Activated CD4-positive, alpha-beta memory T cell treated with anti-CD3 and anti-CD28 coated beads, Interleukin-2, amount 10 ng/mL, durations not matched to agents 7 days and 5 days (primary cell): ENCODE measurements around the gene ITIH5. TPM values are rescaled to one million over a fixed set of nuclear protein-coding genes. Genes with fewer than 3 reads are reported as not detected.
"Not testable (repeated sequence)": the region's sequence is repeated elsewhere in the genome, so short reads cannot be mapped to it uniquely, and the experiment has no call there.

ENCODE experiments used
- CTCF ChIA-PET: fragments of 350-600 bp; sonication (Branson Sonifier 250); formaldehyde crosslinking; loops from one replicate; lab custom pipeline; 2021; ENCODE audit warnings: antibody characterized with exemption, inconsistent platforms; lab: Charles Lee
- POLR2A ChIA-PET: fragments of 350-600 bp; sonication (Branson Sonifier 250); formaldehyde crosslinking; loops from one replicate; lab custom pipeline; 2021; ENCODE audit warnings: antibody characterized with exemption; lab: Charles Lee
- DNase-seq: peaks from one replicate; pipeline ENCODE4 v3.0.0-alpha.2; 2020
- H3K27ac Mint-ChIP-seq: one replicate; pipeline ENCODE4 v1.8.0; 2021; ENCODE audit warnings: mild to moderate bottlenecking, mixed read lengths
- H3K27me3 Mint-ChIP-seq: one replicate; pipeline ENCODE4 v1.8.0; 2021; ENCODE audit warnings: mixed read lengths
- H3K36me3 Mint-ChIP-seq: one replicate; pipeline ENCODE4 v1.8.0; 2021; ENCODE audit warnings: low read depth, mixed read lengths
- H3K4me1 Mint-ChIP-seq: one replicate; pipeline ENCODE4 v1.8.0; 2021; ENCODE audit warnings: mixed read lengths
- H3K4me3 Mint-ChIP-seq: one replicate; pipeline ENCODE4 v1.8.0; 2021; ENCODE audit warnings: mild to moderate bottlenecking, mixed read lengths
- H3K9me3 Mint-ChIP-seq: one replicate; pipeline ENCODE4 v1.8.0; 2021; ENCODE audit warnings: mixed read lengths
- total RNA-seq, 2 experiments: library from RNA; stranded (reverse); gene quantifications; one replicate each; pipeline ENCODE4 v1.2.3, GENCODE V29; 2021

ITIH5 gene
- not detected for total RNA-seq

GRCh38 chr10:7666253-7667023 lies at the start of gene ITIH5:
Gene ITIH5, minus strand, starts transcription at chr10:7666966. Its CDS starts 74 bp downstream, at chr10:7666892.
- H3K27me3 Mint-ChIP-seq = peaks cover 57% of the 10 kb centered on the region
- H3K9me3 Mint-ChIP-seq = no peaks in the 10 kb centered on the region
- H3K4me1 Mint-ChIP-seq = peaks cover 8% of the 10 kb centered on the region
- no peak for DNase-seq
- no peaks in the 10 kb centered on the region for H3K36me3 Mint-ChIP-seq
- H3K4me3 Mint-ChIP-seq = peak within 1 kb of the TSS; percentile 37
- CTCF ChIA-PET = interaction anchor here (1.1 kb wide), 1 partner anchor 21 kb away, joined by 3 read pairs; no protein-coding TSS in a partner anchor
- POLR2A ChIA-PET = no interaction called here
- no peak within 1 kb of the TSS for H3K27ac Mint-ChIP-seq

DNA sequence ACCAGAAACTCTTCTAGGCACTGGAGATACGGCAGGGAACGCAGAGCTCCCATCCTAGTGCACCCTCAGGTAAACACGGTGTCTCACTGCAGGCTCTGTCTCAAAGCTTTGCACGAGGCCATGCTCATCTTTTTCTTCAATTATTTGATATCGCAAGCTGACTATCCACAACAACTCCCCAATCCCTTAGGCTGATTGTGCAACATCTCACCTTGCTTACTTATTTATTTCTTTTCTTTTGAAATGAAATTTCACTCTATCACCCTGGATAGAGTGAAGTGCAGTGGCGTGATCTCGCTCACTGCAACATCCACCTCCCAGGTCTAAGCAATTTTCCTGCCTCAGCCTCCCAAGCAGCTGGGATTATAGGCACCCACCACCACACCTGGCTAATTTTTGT lies 48.7 kb upstream of the ITIH5 start:
- Mint-ChIP-seq H3K27ac (no peak overlapping the region), H3K36me3 (no peaks in the 10 kb centered on the region), H3K27me3 (peaks cover 6% of the 10 kb centered on the region), H3K4me1 (no peaks in the 10 kb centered on the region), H3K4me3 (no peak overlapping the region), H3K9me3 (no peaks in the 10 kb centered on the region)
- CTCF ChIA-PET = no interaction called here
- POLR2A ChIA-PET = no interaction called here
- no peak for DNase-seq

DNA sequence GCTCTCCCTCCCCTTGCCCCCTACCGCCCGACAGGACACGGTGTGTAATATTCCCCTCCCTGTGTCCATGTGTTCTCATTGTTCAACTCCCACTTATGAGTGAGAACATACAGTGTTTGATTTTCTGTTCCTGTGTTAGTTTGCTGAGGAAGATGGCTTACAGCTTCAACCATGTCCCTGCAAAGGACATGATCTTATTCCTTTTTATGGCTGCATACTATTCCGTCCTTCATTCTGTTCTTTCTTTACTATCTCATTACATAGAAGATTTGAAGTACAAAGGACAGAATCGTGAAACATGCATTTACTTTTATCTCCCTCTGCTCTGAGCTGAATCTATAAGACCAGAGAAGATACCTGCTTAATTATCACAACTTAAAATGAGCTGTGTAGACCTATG lies 44.3 kb upstream of the ITIH5 start:
- H3K27ac Mint-ChIP-seq, DNase-seq, H3K4me3 Mint-ChIP-seq, H3K36me3 Mint-ChIP-seq, POLR2A ChIA-PET, CTCF ChIA-PET, H3K9me3 Mint-ChIP-seq, H3K4me1 Mint-ChIP-seq: not testable (repeated sequence)
- peaks cover 16% of the 10 kb centered on the region for H3K27me3 Mint-ChIP-seq

GRCh38 chr10:7710446-7710845 lies 43.7 kb upstream of the ITIH5 start:
- no peaks in the 10 kb centered on the region for H3K4me1 Mint-ChIP-seq
- H3K36me3 Mint-ChIP-seq = no peaks in the 10 kb centered on the region
- H3K27ac Mint-ChIP-seq = no peak overlapping the region
- DNase-seq = no peak
- POLR2A ChIA-PET = no interaction called here
- H3K27me3 Mint-ChIP-seq = peaks cover 19% of the 10 kb centered on the region
- CTCF ChIA-PET = no interaction called here
- no peak overlapping the region for H3K4me3 Mint-ChIP-seq
- no peaks in the 10 kb centered on the region for H3K9me3 Mint-ChIP-seq

- CTCF ChIA-PET = no interaction called here
- no peak overlapping the region for H3K4me3 Mint-ChIP-seq
- no peaks in the 10 kb centered on the region for H3K9me3 Mint-ChIP-seq
- no peaks in the 10 kb centered on the region for H3K4me1 Mint-ChIP-seq
- POLR2A ChIA-PET = interaction anchor here (0.8 kb wide), 1 partner anchor 79 kb away, joined by 4 read pairs; the partner anchor contains the start of genes ATP5F1C and KIN
- H3K36me3 Mint-ChIP-seq = no peaks in the 10 kb centered on the region
- H3K27me3 Mint-ChIP-seq = peaks cover 25% of the 10 kb centered on the region
- no peak overlapping the region for H3K27ac Mint-ChIP-seq
- no peak for DNase-seq
Observed at GRCh38 chr10:7708832-7709231, 42.1 kb upstream of the ITIH5 start.

DNA sequence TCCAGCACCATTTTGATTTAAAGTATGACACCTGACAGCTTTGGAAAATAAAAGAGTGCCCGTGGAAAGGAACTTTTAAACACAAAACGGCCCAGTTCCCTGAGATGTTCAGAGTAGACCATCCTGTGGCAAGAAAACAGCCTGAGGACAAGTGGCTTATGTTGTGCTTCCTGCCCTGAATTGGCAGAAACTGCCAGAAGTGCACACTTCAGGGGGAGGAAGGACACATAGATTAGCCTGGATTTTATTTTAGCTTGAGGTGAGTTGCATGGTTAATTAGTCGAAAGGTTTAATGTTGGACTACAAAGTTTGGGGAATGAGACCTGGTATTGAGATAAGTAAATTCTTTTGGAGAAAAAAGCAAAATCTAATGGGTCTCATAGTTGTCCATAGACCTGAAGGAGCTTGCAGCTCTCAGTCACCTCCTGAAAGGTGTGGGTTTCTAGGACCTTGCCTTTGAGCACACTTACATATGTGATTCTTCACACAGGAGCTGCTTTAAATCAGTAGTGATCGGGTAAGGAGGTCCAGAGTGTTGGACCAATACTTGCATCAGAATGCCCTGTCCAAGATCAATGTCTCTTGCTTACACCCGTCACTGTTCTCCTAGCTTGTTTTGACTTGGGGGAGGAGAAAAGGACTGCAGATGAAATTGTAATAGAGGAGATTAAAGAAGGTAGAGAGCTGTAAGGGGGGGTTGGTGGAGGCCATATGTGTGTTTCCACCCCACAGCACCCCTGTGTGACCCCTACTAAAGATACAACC lies 41.3 kb upstream of the ITIH5 start:
- no peak for DNase-seq
- POLR2A ChIA-PET = no interaction called here
- H3K4me1 Mint-ChIP-seq = no peaks in the 10 kb centered on the region
- H3K36me3 Mint-ChIP-seq = no peaks in the 10 kb centered on the region
- CTCF ChIA-PET = interaction anchor here (1.2 kb wide), 1 partner anchor 22 kb away, joined by 4 read pairs; no protein-coding TSS in a partner anchor
- no peak overlapping the region for H3K4me3 Mint-ChIP-seq
- H3K27me3 Mint-ChIP-seq = peaks cover 30% of the 10 kb centered on the region
- no peak overlapping the region for H3K27ac Mint-ChIP-seq
- no peaks in the 10 kb centered on the region for H3K9me3 Mint-ChIP-seq

DNA sequence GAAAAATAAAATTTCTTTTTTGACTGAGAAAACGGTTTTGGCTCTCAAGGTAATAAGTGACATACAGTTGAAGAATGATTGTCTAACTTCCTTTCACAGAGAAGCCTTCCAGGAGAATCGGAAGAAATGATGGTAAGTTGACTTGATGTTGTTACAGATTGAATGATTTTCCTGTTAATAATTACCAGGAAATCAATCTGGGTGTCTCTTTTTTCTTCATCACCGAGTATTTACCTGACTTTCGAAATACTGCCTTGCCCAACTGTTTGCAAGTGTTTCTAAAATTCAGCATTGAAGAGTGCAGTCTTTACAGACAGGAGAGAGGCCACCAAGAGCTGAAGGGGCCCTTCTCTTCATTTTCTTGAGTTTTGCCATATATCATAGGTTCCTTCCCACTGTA lies 40.3 kb upstream of the ITIH5 start:
- CTCF ChIA-PET = interaction anchor here (0.5 kb wide), 1 partner anchor 34 kb away, joined by 3 read pairs; no protein-coding TSS in a partner anchor
- no peaks in the 10 kb centered on the region for H3K9me3 Mint-ChIP-seq
- POLR2A ChIA-PET = no interaction called here
- H3K36me3 Mint-ChIP-seq = no peaks in the 10 kb centered on the region
- no peak overlapping the region for H3K4me3 Mint-ChIP-seq
- no peak for DNase-seq
- H3K27me3 Mint-ChIP-seq = peaks cover 29% of the 10 kb centered on the region
- H3K27ac Mint-ChIP-seq = no peak overlapping the region
- H3K4me1 Mint-ChIP-seq = no peaks in the 10 kb centered on the region

DNA sequence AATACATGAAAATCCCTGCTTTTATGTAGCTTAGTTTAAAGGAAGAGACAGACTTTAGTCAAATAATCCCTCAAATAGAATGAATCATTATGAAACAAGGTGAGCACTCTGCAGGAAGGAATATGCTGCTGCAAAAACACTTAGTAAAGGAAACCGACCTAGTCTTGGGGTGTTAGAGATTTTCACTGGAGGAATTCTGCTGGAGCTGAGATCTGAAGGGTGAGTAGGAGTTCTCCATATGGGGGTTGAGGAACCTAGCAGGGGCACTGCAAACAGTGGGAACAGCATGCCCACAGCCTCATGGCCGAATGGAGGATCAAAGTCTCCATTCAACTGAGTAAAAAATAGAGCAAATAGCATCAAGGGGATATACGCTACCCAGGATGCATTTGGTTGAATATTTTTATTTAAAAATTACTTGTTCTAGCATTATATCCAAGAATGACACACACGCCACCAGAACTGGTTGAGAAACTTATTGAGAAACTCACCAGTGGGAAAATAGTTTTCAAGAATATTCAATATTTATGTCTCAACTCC lies 39.8 kb upstream of the ITIH5 start:
- no peaks in the 10 kb centered on the region for H3K4me1 Mint-ChIP-seq
- no peak overlapping the region for H3K27ac Mint-ChIP-seq
- H3K27me3 Mint-ChIP-seq = peaks cover 29% of the 10 kb centered on the region
- no peaks in the 10 kb centered on the region for H3K36me3 Mint-ChIP-seq
- POLR2A ChIA-PET = no interaction called here
- CTCF ChIA-PET = no interaction called here
- no peaks in the 10 kb centered on the region for H3K9me3 Mint-ChIP-seq
- no peak for DNase-seq
- no peak overlapping the region for H3K4me3 Mint-ChIP-seq

GRCh38 chr10:7705341-7705740 lies 38.6 kb upstream of the ITIH5 start:
- H3K27me3 Mint-ChIP-seq = peaks cover 29% of the 10 kb centered on the region
- H3K9me3 Mint-ChIP-seq = no peaks in the 10 kb centered on the region
- H3K4me3 Mint-ChIP-seq = no peak overlapping the region
- POLR2A ChIA-PET = no interaction called here
- no peaks in the 10 kb centered on the region for H3K36me3 Mint-ChIP-seq
- CTCF ChIA-PET = interaction anchor here (1.2 kb wide), 1 partner anchor 18 kb away, joined by 3 read pairs; no protein-coding TSS in a partner anchor
- DNase-seq = no peak
- no peak overlapping the region for H3K27ac Mint-ChIP-seq
- H3K4me1 Mint-ChIP-seq = no peaks in the 10 kb centered on the region

DNA sequence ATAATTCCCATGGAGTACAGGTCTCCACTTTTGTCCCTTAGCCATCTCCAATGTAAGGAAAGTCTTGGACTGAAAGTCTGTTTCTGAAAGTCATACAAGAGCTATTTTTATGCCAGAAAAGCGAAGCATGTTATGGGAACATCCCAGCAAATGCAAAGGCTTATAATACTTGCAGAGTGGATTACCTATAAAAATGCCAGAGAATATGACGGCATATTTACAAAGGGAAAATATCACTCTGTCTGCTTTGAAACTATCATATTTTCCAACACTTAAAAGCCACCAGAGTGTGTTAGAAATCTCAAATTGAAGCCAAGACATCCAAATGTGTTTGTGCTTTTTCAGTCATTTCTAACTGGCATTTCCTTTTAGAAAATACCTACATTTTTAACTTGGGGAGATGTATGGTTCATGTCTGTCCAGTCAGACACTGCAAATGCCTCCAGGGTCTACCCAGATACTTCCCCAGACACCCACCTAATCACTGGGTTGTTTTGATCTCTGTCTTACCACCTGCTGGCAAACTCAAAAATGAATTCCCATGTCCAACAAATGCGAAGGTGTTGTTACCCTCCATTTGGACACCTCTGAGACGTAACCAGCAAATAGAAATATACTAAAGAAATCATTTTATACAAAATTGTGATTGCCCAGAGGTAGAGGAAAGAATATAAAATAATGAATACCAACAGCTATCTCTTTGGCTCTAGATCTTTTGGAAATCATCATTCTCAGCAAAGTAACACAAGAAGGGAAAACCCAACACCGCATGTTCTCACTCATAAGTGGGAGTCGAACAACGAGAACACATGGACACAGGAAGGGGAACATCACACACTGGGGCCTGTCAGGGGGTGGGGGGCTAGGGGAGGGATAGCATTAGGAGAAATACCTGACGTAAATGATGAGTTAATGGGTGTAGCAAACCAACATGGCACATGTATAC lies 37.6 kb upstream of the ITIH5 start:
- Mint-ChIP-seq H3K36me3 (no peaks in the 10 kb centered on the region), H3K4me1 (no peaks in the 10 kb centered on the region), H3K27me3 (peaks cover 29% of the 10 kb centered on the region), H3K4me3 (no peak overlapping the region), H3K9me3 (no peaks in the 10 kb centered on the region), H3K27ac (no peak overlapping the region)
- POLR2A ChIA-PET = no interaction called here
- no peak for DNase-seq
- CTCF ChIA-PET = no interaction called here

DNA sequence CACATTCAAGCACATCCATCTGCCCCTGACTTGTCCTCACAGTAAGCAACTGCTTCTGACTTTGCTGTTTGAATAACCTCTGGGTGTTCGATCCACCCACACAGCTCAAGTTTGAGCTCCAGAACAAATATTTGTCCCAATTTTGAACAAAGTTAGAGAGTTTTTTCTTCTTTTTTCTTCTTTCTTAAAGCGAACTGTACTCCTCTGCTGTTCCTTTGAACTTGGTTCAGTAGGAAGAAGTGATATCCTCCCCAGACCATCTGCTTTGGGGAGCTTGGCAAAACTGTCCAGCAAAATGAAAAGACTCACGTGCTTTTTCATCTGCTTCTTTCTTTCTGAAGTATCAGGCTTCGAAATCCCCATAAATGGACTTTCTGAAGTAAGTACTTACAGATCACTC lies 36.4 kb upstream of the ITIH5 start, which contains the start of gene ITIH2:
Gene ITIH2 (plus strand): TSS at position 177 of the 400 bp plus-strand sequence. CDS start 119 bp downstream, at position 296.
- H3K4me1 Mint-ChIP-seq = no peaks in the 10 kb centered on the region
- no peaks in the 10 kb centered on the region for H3K9me3 Mint-ChIP-seq
- H3K27ac Mint-ChIP-seq = no peak within 1 kb of the TSS
- H3K4me3 Mint-ChIP-seq = no peak within 1 kb of the TSS
- no peaks in the 10 kb centered on the region for H3K36me3 Mint-ChIP-seq
- CTCF ChIA-PET = interaction anchor here (1.4 kb wide), 1 partner anchor 178 kb away, joined by 3 read pairs; no protein-coding TSS in a partner anchor
- DNase-seq = no peak
- POLR2A ChIA-PET = no interaction called here
- H3K27me3 Mint-ChIP-seq = peaks cover 27% of the 10 kb centered on the region

GRCh38 chr10:7702288-7702812 lies 35.6 kb upstream of the ITIH5 start:
- H3K36me3 Mint-ChIP-seq = no peaks in the 10 kb centered on the region
- H3K4me3 Mint-ChIP-seq = no peak overlapping the region
- H3K9me3 Mint-ChIP-seq = no peaks in the 10 kb centered on the region
- H3K4me1 Mint-ChIP-seq = no peaks in the 10 kb centered on the region
- ChIA-PET CTCF (interaction anchor here (1.4 kb wide), 1 partner anchor 177 kb away, joined by 3 read pairs; no protein-coding TSS in a partner anchor), POLR2A (no interaction called here)
- peaks cover 23% of the 10 kb centered on the region for H3K27me3 Mint-ChIP-seq
- no peak overlapping the region for H3K27ac Mint-ChIP-seq
- no peak for DNase-seq
